NCI-H510A treated with DMSO at 0.1 percent for 48 hours (cell line): ENCODE results near the gene LEFTY1.
"Not testable (repeated sequence)": the region's sequence is repeated elsewhere in the genome, so short reads cannot be mapped to it uniquely, and the experiment has no call there.

Experiments
- DNase-seq: peaks from one replicate; lab custom pipeline; 2025; lab: John Stamatoyannopoulos, UW

LEFTY1 gene, protein sequence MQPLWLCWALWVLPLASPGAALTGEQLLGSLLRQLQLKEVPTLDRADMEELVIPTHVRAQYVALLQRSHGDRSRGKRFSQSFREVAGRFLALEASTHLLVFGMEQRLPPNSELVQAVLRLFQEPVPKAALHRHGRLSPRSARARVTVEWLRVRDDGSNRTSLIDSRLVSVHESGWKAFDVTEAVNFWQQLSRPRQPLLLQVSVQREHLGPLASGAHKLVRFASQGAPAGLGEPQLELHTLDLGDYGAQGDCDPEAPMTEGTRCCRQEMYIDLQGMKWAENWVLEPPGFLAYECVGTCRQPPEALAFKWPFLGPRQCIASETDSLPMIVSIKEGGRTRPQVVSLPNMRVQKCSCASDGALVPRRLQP

DNA sequence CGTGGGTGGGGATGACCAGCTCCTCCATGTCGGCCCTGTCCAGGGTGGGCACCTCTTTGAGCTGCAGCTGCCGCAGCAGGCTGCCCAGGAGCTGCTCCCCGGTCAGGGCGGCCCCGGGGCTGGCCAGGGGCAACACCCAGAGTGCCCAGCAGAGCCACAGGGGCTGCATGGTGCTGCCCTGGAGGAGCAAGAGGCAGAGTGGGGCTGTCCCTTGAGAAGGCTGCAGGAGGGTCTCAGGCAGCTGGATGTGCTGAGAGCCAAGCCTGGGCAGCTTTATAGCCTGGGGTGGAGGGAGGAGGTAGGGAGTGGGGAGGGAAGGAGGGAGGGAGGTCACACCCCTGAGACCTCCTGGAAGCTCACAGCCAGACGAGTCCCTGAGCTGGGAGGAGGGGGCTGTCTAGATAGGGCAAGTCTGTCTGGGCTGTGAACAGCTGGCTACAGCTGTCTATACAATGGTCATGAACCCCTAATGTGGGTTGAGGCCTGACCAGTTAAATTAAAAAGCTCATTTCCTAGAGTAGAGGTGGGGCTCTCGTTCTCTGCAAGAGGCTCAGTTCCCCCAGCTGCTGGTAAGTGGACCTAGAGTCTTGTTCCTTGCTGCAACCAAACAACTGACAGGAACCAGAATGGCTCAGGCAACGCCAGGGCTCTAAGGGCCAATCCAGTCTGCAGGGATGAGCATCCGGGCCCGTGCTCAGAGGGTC, at the start of gene LEFTY1:
TSS of gene LEFTY1 (minus strand) at position 249 of the 704 bp plus-strand sequence. CDS start at position 169, 80 bp downstream.
- no peak for DNase-seq

DNA sequence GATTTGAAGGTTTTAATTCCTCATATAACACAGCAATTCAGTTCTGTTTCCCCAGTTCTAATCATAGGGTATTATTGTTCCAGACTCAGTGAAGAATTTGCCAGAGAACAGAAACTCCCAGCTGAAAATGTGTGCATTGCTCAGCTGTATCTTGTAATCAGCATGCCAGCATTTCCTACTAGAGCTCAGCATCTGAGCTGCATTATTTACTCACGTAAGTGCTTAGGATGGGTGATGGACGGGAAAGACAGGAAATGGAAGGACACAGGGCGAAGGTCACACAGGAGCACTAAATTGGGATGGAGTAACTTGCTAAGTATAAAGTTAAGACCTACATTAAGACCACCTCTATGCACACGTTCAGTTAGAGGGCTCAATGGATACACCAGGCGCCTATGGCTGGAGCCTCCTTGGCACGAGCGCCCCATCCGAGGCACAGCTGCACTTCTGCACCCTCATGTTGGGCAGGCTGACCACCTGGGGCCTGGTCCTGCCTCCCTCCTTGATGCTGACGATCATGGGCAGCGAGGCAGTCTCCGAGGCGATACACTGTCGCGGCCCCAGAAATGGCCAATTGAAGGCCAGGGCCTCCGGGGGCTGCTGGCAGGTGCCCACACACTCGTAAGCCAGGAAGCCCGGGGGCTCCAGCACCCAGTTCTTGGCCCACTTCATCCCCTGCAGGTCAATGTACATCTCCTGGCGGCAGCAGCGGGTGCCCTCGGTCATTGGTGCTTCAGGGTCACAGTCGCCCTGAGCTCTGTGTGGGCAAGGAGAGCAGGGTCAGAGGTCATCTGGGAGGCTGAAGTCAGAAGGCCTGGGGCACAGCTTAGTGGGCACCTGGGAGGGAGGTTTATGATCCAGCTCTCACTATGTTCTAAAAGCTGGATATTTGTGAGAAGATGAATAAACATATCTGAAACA, 48.4 kb upstream of the LEFTY1 start:
- peak; percentile 31 for DNase-seq

DNA sequence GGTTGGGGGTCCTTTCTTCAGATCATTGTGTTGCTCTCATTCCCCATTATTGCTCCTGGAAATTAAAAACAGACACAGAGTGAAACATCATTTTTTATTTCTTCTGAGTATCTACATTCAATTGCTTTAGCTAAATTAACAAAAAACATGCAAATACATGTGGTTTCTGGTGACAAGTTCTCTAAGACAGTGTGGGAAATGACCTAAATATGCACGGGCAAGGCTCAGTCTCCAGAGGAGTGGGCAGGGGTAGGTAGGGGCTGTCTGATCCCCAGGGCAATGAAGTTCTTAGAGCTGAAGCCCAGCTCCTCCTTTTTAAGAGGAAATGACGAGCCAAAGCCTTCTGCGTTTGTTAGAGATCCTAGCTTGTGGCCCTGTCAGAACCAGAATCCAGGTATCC, 47.6 kb upstream of the LEFTY1 start:
- no peak for DNase-seq

DNA sequence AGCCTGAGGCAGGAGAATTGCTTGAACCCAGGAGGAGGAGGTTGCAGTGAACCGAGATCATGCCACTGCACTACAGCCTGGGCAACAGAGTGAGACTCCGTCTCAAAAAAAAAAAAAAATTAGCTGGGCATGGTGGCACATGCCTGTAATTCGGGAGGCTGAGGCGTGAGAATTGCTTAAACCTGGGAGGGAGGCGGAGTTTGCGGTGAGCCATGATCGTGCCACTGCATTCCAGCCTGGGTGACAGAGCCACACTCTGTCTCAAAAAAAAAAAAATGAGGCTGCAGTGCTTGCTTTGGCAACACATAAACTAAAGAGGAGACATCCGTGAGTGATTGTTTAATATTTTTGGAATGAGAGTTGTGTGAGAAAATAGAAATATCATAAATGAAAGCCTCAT, 47.1 kb upstream of the LEFTY1 start:
- not testable (repeated sequence) for DNase-seq

DNA sequence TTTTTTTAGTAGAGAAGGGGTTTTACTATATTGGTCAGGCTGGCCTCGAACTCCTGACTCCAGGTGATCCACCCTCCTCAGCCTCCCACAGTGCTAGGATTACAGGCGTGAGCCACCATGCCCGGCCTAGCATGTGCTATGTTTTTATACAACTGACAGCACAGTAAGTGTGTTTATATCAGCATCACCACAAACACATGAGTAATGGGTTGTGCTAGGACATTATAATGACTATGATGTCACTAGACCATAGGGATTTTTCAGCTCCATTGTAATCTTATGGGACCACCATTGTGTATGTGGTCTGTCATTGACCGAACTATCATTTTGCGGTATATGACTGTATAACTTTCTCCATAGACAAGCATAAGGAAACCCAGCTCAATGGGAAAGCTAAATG, 45.8 kb upstream of the LEFTY1 start:
- DNase-seq: no peak

DNA sequence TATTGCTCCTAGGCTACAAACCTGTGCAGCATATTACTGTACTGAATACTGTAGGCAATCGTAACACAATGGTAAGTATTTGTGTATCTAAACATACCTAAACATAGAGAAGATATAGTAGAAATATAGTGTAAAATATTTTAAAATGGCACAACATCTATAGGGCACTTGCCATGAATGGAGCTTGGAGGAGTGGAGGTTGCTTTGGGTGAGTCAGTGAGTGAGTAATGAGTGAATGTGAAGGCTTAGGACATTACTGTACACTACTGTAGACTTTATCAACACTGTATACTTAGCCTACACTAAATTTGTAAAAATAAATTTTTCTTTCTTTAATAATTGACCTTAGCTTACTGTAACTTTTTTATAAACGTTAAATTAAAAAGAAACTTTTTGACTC, 44.1 kb upstream of the LEFTY1 start:
- no peak for DNase-seq

DNA sequence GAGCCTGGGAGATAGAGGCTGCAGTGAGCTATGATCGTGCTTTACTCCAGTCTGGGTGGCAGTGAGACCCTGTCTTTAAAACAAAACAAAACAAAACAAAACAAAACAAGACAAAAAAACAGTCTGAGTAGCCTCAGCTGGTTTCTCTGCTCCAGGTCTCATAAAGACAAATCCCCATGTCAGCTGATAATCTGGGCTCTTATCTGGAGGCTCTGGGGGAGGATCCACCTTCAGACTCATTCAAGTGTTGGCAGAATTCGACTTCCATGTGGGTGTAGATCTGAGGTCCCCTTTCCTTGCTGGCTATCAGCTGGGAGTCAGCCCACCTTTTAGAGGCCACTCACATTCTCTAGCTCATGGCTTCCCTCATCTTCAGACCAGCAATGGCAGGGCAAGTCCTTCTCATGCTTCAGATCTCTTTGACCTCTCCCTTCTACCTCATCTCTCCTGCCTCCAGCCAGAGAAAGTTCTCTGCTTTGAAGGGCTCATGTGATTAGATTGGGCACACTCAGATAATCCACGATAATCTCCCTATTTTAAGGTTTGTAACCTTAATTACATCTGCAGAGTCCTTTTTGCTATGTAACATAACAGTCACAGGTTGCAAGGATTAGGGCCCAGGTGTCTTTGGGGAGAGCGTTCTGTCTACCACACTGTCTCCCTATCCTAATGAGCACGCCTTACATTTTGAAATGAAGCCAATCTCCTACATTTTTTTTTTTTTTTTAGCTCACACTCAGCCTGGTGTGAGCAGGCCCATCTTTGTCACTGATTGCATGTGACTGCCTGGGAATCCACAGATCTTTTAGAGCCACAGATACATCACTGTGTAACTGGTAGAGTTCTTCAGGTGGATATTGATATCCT, 42.6 kb upstream of the LEFTY1 start:
- no peak for DNase-seq

DNA sequence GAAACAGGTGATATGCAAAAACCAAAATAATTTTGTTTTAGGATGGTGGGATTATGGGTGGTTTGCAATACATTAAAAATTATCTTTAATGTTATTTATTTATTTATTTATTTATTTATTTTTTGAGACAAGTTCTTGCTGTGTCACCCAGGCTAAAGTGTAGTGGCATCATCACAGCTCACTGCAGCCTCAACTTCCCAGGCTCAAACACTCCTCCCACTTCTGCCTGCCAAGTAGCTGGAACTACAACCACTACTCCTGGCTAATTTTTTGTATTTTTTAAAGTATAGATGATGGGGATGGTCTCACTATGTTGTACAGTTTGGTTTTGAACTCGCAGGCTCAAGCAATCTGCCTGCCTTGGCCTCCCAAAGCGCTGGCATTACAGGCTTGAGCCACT, 41.6 kb upstream of the LEFTY1 start:
- no peak for DNase-seq

DNA sequence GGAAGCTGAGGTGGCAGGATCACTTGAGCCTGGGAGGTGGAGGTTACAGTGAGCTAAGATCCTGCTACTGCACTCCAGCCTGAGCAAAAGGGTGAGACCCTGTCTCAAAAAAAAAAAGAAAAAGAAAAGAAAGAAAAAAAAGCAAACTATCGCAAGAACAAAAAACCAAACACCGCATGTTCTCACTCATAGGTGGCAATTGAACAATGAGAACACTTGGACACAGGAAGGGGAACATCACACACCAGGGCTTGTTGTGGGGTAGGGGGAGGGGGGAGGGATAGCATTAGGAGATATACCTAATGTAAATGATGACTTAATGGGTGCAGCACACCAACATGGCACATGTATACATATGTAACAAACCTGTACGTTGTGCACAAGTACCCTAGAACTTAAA, 40.5 kb upstream of the LEFTY1 start:
- not testable (repeated sequence) for DNase-seq

DNA sequence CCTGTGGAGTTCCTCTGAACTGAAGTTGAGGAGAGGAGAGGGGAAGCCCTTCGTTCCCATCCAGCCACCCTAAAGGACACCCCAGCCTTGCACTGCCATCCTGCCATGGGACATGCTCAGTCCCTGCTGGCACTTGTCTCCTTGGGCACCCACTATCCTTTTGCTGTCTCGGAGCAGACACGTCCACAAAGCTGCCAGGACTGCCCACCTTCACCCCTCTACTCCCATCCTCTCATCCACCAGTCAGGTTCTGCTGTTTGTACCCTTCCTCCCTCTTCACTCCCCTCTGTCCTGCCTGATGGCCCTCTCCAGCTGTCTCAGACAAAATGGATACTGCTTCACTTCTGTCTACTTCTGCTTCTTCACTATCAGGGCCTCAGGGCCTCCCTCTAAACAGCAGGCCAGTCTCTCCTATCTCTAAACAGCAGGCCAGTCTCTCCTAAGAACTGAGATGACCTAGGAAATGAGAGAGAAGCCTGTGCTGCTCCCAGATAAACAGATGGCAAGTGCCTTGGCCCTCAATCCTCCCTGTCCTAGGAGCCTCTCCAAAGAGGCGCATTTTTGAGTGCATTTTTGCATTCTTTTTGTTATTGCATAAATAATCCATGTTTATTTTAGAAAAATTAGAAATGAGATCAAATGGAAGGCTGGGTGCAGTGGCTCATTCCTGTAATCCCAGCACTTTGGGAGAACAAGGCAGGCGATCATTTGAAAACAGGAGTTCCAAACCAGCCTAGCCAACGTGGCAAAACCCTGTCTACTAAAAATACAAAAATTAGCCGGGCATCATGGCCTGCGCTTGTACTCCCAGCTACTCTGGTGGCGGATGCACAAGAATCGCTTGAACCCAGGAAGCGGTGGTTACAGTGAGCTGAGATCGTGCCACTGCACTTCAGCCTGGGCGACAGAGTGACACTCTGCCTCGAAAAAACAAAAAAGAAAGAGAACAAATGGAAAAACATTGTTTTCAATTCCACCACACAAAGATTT, 39.5 kb upstream of the LEFTY1 start:
- DNase-seq: no peak

DNA sequence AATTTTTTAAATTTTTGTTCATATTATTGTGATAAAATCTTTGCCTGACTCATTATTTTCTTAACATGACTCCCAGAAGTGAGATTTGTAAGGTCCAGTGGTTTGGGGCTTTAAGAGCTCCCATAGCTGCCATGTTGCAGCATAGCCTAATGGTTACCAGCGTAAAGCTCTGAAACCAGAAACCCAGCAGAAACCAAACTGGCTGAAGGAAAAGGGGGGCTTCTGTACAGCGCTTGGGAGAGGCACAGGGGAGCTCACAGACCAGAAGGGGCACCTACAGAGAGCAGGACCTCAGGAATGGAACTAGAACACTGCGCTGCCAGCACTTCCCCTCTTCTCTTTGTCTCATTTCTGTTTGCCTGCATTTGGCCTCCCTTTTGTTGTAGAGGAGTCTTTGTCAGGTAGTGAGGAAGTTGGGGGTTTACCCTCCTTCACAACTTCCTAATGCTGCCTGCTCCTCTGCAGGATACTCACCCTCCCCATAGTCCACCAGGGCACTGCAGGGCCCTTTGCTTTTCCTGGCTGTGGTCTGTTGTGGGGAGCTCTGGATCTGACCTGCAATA, 37.7 kb upstream of the LEFTY1 start:
- DNase-seq: no peak

DNA sequence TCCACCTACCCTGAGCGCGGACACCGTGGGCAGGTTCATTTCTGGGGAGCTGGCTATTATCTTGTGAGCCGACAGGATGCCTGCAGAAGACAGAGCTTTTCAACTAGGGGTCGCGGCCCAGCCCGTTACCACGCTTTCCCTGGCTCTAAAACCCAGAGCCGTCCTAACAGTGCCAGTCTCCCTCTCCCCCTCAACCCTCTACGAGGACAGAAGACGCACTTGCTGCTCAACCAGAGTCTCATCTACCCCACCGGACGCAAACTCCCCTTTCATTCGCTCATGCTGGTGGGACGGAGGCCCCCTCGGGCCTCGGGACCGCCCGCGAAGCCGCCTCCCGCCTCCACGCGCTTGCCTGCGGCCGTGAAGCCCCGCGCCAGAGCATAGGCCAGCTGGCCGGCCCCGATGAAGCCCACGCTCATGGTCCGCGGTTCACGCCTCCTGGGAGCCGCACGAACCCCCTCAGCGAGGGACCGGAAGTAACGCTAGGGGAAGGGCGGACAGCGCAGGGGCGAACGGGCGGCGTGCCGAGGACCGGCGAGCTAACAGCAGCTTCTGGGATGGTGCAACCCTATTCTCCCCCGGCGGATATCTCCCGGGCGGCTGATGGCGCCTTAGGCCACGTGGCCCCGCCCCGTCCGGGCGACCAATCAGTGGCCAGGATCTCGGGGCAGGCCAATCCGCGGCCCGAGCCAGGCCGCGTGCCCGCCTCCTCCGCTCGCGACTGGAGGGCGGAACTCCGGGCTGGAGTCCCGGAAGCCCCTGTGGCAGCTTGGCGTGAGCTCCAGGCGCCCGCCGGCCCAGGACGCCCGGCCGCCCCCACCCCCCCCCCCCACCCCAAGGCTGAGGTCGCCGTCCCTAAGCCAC, 35.0 kb upstream of the LEFTY1 start, which contains the start of gene PYCR2:
TSS of gene PYCR2 (minus strand) at position 559 of the 864 bp plus-strand sequence. CDS start at position 419, 140 bp downstream.
- DNase-seq: peak; percentile 94

DNA sequence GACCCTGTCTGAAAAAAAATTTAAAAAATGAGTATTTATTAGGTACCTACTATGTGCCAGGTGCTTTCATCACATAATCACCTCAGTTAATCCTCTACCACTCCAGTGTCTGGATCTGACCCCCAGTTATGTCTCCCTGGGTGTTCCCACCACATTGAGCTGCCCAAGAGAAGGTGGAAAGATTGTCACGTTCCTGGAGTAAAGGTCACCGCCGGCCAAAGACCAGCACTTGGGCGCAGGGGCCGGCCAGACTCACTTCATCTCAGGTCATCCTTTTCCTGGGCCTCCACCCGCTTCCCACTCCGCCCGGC, 34.4 kb upstream of the LEFTY1 start:
- DNase-seq: no peak

DNA sequence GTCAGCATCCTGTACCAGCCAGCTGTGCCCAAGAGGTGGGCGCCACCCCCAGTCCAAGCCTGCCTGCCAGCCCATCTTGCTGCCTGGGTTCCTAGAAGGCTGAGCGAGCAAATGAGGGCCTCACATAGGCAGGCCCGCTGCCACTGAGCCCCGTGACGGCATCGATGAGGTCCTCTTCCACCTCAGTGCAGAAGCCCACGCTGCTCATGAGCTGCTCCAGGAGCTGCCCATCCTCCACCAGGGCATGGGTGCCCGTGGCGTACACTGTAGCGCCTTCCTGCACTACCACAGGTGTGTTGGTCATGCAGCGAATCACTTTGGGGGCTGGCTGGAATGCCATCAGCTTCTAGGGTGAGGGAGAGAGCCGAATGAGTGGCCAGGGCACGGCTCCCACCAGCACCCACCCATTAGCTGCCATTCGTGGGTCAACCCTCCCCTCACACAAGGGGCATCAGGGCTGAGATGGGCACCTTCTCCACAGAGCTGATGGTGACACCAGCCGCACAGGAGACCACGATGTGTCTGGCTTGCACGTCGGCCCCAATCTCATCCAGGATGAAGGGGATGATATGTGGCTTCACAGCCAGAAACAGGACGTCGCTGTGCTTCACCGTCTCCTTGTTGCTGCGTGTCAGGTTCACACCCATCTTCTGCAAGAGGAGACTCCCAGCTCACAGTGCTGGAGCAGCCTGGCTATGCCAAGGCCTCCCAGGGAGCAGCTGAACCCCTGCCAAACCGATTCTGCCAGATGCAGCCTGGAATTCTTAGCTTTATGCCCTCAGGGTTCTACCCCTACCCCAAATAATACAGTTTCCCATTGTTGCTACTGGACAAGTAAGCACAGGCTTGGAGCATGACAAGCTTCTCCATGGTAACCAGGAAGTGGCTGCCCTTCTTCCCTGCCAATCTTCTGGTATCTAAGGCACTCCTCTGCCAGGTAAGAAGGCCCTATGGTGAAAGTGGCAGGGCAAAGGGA, 33.1 kb upstream of the LEFTY1 start:
- no peak for DNase-seq

DNA sequence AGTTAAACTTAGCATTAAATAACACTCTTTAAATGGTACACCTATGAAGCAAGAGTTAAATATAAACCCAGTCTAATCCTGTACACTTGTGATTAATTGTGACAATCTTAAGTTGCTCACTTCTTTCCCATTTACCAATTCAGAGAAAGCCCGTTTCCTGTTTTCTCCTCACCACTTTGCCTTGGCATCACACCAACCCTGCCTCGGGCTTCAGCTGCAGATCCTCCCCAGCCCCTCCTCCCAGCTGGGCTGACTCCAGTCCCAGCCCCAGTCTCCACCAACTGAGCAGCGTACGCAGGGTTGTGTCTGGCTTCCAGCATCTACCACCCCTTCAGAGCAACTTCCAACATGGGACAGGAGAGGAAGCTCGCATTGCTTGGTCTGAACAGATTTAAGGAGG, 31.0 kb upstream of the LEFTY1 start:
- DNase-seq: no peak

DNA sequence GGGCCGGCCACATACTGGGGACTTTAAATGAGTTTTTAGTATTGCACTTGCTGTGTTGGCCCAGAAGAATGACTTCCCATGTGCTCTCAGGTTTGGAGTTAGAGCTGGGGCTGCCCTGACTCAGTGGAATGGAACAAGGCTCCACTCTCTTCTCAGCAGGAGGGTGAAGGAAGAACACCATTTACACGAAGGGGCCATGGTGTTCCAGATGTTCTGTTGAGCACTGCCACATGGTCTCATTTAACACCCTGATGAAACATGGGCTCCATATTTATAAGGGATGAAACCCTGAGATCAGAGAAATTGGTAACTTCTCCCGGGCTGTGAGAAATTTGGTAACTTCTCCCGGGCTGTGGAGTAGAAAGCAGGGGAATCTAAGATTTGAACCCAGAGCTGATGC, 29.3 kb upstream of the LEFTY1 start:
- DNase-seq: no peak

DNA sequence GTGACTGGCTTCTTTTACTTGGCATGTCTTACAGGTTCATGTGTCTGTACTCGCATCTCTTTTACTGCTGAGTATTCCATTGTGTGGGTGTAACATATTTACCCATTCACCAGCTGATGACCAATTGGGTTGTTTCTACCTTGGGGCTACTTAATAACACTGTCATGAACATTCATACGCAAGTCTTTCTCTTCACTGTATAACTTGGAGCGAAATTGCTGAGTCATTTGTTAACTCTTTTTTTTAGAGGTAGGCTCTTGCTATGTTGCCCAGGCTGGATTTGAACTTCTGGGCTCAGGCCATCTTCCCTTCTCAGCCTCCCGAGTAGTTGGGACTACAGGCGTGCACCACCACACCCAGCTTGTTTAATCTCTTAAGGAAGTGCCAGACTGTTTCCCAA, 28.6 kb upstream of the LEFTY1 start:
- no peak for DNase-seq

DNA sequence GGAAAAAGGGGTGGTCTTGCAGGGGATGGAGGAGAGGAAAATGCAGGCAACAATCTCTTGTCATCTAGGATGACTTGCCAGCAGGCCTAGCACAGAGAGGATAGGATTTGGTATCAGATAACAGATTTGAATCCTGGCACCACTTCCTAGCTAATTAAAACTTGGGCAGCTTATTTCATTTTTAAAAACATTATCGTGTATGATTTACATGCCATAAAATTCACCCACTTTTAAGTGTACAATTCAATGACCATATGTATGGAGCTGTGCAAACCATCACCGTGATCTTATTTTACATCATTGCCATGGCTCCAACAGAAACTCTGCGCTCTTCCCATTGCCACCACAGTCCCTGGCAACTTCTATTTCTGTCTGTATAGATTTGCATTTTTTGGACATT, 28.2 kb upstream of the LEFTY1 start:
- no peak for DNase-seq
